ENCODE data around the gene MYBBP1A.

GRCh38 chr17:4514206-4514605, 41.0 kb downstream of the MYBBP1A start:
- no peak for TF ChIP-seq EZH2phosphoT487 (IDR thresholded peaks at IDR 0.05; ENCODE audit: low read depth, severe bottlenecking, unreplicated experiment)
- no peak for TF ChIP-seq CTCF (IDR thresholded peaks at IDR 0.05; ENCODE audit: poor library complexity)
- TF ChIP-seq EZH2 (IDR thresholded peaks at IDR 0.05; ENCODE audit: borderline replicate concordance): no peak

Measured in hepatocyte (in vitro differentiated cells).